ENCODE measurements around the gene IGF2R. TPM values are rescaled to one million over a fixed set of nuclear protein-coding genes. Genes with fewer than 3 reads are reported as not detected.

The IGF2R gene
- total and polyA plus RNA-seq, 2 donors (not counting 1 experiment from before 2014, with no cell fraction given) = 9.5 to 53.3 TPM

DNA sequence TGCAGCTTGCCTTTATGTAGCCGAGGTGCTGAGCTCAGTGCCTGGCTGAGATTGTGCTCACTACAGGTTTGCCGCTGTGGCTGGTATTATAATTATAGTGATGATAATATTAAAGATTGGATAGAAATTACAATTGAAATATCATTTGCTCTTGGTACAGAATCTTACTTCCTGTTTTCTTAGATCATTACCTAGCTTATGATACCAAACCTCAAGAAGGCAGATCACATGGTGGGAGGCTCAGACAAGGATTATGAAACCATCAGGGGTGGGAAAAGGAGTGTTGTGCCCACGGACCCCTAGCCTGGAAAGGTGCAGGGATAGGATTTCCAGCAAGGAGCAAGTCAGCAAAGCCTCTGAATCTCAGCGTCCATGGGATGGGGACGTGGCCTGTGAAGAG lies 70.6 kb downstream of the IGF2R start:
- no peak for TF ChIP-seq EZH2 (IDR thresholded peaks at IDR 0.05; ENCODE audit: borderline replicate concordance, insufficient read depth, low read depth, low read length, poor library complexity, severe bottlenecking)
- TF ChIP-seq CTCF (IDR thresholded peaks at IDR 0.05) = no peak
- H3K4me3 Mint-ChIP-seq = no peak overlapping the region
- ChIA-PET CTCF (no interaction called here), POLR2A (no interaction called here)
- Histone ChIP-seq H4K20me1 (ENCODE audit: control insufficient read depth, insufficient read depth, low read length, poor library complexity, severe bottlenecking) (no peaks in the 10 kb centered on the region), H3K36me3 (replicated peaks in 1 of 2; ENCODE audit: control extremely low read depth in 1 of 2, control insufficient read depth in 1 of 2, extremely low read depth in 1 of 2, insufficient read depth in 2 of 2, low read length in 1 of 2) (peaks cover 5 to 64% of the 10 kb centered on the region in 2 experiments), H3K27me3 (replicated peaks in 1 of 4; ENCODE audit: control extremely low read depth in 1 of 4, control insufficient read depth in 3 of 4, insufficient read depth in 4 of 4, low read length in 3 of 4) (no peaks in the 10 kb centered on the region), H3K27ac (ENCODE audit: low read length in 2 of 2) (no peak overlapping the region), H3K4me2 (replicated peaks; ENCODE audit: low read depth, low read length, poor library complexity, severe bottlenecking) (no peak overlapping the region), H3K9ac (ENCODE audit: low read length) (no peak overlapping the region), H3K79me2 (ENCODE audit: control insufficient read depth, insufficient read depth, low read length) (no peaks in the 10 kb centered on the region), H3K9me3 (ENCODE audit: control extremely low read depth in 1 of 3, control insufficient read depth in 2 of 3, insufficient read depth in 1 of 3, low read length in 2 of 3) (no peaks in the 10 kb centered on the region), H2AFZ (ENCODE audit: insufficient read depth, low read depth, low read length, poor library complexity, severe bottlenecking) (no peak overlapping the region), H3K4me3 (ENCODE audit: control extremely low read depth in 1 of 5, extremely low read depth in 1 of 5, insufficient read depth in 1 of 5, low read depth in 2 of 5, low read length in 4 of 5) (no peak overlapping the region), H3K4me1 (ENCODE audit: control insufficient read depth in 2 of 2, insufficient read depth in 2 of 2, low read length in 2 of 2) (peaks cover 0 to 3% of the 10 kb centered on the region in 2 donors)
- ATAC-seq (ENCODE audit: low read depth) = no peak
- peaks cover 3% of the 10 kb centered on the region for H3K4me1 Mint-ChIP-seq
- no peaks in the 10 kb centered on the region for H3K27me3 Mint-ChIP-seq
- H3K27ac Mint-ChIP-seq = no peak overlapping the region
- intact Hi-C loops (cut with micrococcal nuclease) = no loop called here
- H3K9me3 Mint-ChIP-seq (ENCODE audit: insufficient read depth) = no peaks in the 10 kb centered on the region
- 83% methylated on average over 4 of the region's 5 CpGs for WGBS (ENCODE audit: insufficient coverage)
- no peak for DNase-seq

DNA sequence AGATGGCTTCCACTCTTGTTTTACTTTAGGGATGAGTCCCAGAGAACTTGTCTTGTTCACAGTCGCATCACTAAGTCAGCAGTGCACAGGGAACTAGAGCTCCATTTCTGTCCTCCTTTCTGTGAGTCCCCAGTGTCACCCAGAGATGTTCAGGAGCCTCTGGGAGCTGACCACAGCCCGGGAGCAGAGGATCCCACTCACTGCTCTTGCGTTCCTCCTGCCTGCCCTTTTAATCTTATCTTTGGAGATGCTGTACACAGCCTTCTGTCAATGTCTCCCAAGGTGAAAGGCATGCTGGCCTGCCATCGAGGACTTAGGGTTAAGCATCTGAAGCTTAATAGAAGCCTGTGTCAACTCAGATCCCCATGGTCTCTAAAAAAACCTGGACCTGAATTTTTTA lies 71.2 kb downstream of the IGF2R start:
- H3K79me2 ChIP-seq (ENCODE audit: control insufficient read depth, insufficient read depth, low read length) = no peaks in the 10 kb centered on the region

More for the DNA sequence above, 71.2 kb downstream of the IGF2R start:
- Mint-ChIP-seq H3K27me3 (no peaks in the 10 kb centered on the region), H3K4me1 (peaks cover 3% of the 10 kb centered on the region), H3K9me3 (ENCODE audit: insufficient read depth) (no peaks in the 10 kb centered on the region), H3K4me3 (no peak overlapping the region), H3K27ac (no peak overlapping the region)
- POLR2A ChIA-PET = no interaction called here
- peaks cover 0 to 3% of the 10 kb centered on the region in 2 donors for H3K4me1 ChIP-seq (ENCODE audit: control insufficient read depth in 2 of 2, insufficient read depth in 2 of 2, low read length in 2 of 2)
- no peak for ATAC-seq (ENCODE audit: low read depth)
- CTCF ChIA-PET = interaction anchor here (1.2 kb wide), 1 partner anchor 62 kb away, joined by 3 read pairs; no protein-coding TSS in a partner anchor
- H4K20me1 ChIP-seq (ENCODE audit: control insufficient read depth, insufficient read depth, low read length, poor library complexity, severe bottlenecking) = no peaks in the 10 kb centered on the region
- H3K4me3 ChIP-seq (ENCODE audit: control extremely low read depth in 1 of 5, extremely low read depth in 1 of 5, insufficient read depth in 1 of 5, low read depth in 2 of 5, low read length in 4 of 5) = no peak overlapping the region
- WGBS (ENCODE audit: insufficient coverage) = 98% methylated on average over 4 of the region's 4 CpGs
- no peak overlapping the region for H3K27ac ChIP-seq (ENCODE audit: low read length in 2 of 2)
- no peaks in the 10 kb centered on the region for H3K9me3 ChIP-seq (ENCODE audit: control extremely low read depth in 1 of 3, control insufficient read depth in 2 of 3, insufficient read depth in 1 of 3, low read length in 2 of 3)
- no peak overlapping the region for H3K9ac ChIP-seq (ENCODE audit: low read length)
- H3K27me3 ChIP-seq (replicated peaks in 1 of 4; ENCODE audit: control extremely low read depth in 1 of 4, control insufficient read depth in 3 of 4, insufficient read depth in 4 of 4, low read length in 3 of 4) = no peaks in the 10 kb centered on the region
- no peak overlapping the region for H3K4me2 ChIP-seq (replicated peaks; ENCODE audit: low read depth, low read length, poor library complexity, severe bottlenecking)
- intact Hi-C loops (cut with micrococcal nuclease) = no loop called here
- H3K36me3 ChIP-seq (replicated peaks in 1 of 2; ENCODE audit: control extremely low read depth in 1 of 2, control insufficient read depth in 1 of 2, extremely low read depth in 1 of 2, insufficient read depth in 2 of 2, low read length in 1 of 2) = peaks cover 5 to 66% of the 10 kb centered on the region in 2 experiments
- no peak overlapping the region for H2AFZ ChIP-seq (ENCODE audit: insufficient read depth, low read depth, low read length, poor library complexity, severe bottlenecking)
- TF ChIP-seq EZH2 (IDR thresholded peaks at IDR 0.05; ENCODE audit: borderline replicate concordance, insufficient read depth, low read depth, low read length, poor library complexity, severe bottlenecking) = no peak
- no peak for TF ChIP-seq CTCF (IDR thresholded peaks at IDR 0.05)
- no peak for DNase-seq
